DOHH2 (cell line): Measurements from ENCODE around the gene TGFBRAP1.

Experiments
- EZH2phosphoT487 ChIP-seq: fragments of 200-600 bp; sonication (generic); IDR thresholded peaks from 2 replicates; pipeline ENCODE4 v1.6.1; 2017; ENCODE audit warnings: borderline replicate concordance, mild to moderate bottlenecking, antibody characterized with exemption, low read length, moderate library complexity, mixed read lengths
- TF ChIP-seq, protein P1 (sequence below): fragments of 200-600 bp; sonication (generic); IDR thresholded peaks from one replicate; pipeline ENCODE4 v1.5.1; 2014; ENCODE audit warnings: antibody characterized with exemption, mild to moderate bottlenecking, low read depth, low read length; ENCODE audit not compliant: poor library complexity, severe bottlenecking

DNA sequence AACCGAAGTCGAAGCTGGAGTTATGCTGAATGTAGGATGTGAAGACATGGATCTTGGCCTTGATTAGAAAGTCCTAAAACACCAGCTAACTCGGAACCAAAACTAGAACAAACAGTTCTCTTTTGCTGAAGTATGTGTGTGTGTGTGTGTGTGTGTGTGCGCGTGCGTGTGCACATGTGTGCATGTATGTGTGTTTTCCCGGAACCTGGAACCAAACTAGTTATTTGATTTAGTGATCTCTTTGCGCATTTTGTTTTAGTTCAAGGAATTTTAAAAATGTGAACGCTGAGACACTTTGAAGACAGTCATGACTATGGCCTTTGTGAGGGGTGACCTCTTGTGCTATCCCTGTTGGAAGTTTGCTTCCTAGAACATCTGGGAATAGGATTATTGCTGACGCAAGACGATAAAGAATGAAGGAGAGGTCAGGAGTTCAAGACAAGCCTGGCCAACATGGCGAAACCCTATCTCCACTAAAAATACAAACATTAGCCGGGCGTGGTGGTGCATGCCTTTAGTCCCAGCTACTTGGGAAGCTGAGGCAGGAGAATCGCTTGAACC lies 45.5 kb upstream of the TGFBRAP1 start:
- TF ChIP-seq, protein P1, sequence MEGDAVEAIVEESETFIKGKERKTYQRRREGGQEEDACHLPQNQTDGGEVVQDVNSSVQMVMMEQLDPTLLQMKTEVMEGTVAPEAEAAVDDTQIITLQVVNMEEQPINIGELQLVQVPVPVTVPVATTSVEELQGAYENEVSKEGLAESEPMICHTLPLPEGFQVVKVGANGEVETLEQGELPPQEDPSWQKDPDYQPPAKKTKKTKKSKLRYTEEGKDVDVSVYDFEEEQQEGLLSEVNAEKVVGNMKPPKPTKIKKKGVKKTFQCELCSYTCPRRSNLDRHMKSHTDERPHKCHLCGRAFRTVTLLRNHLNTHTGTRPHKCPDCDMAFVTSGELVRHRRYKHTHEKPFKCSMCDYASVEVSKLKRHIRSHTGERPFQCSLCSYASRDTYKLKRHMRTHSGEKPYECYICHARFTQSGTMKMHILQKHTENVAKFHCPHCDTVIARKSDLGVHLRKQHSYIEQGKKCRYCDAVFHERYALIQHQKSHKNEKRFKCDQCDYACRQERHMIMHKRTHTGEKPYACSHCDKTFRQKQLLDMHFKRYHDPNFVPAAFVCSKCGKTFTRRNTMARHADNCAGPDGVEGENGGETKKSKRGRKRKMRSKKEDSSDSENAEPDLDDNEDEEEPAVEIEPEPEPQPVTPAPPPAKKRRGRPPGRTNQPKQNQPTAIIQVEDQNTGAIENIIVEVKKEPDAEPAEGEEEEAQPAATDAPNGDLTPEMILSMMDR: no peak
- TF ChIP-seq EZH2phosphoT487: no peak
